K562 (cell line): ENCODE data around the gene ITGB2. TPM values are rescaled to one million over a fixed set of nuclear protein-coding genes. Genes with fewer than 3 reads are reported as not detected.
A peak's percentile ranks its signal among the peaks of the same experiment; 100 is the strongest.

Experiments used
- ATAC-seq: fragments of 200-7000 bp; cut with Tn5 transposase; 3 replicates; pipeline ENCODE4 v1.9.1; 2020; ENCODE audit warnings: moderate library complexity
- BruUV-seq: library from RNA; stranded (reverse); fragments of 400-500 nt; replicated peaks from 2 replicates; lab custom pipeline; 2021; lab: Mats Ljungman, UMichigan
- CTCF ChIA-PET: fragments of 300-600 bp; formaldehyde crosslinking; extraction: SDS; loops from one replicate; lab custom pipeline; 2021; ENCODE audit warnings: low intra/inter-chr PET ratio; lab: Yijun Ruan, JAX
- POLR2A ChIA-PET: fragments of 300-600, 350-650 bp; sonication (Branson Sonifier 250); formaldehyde crosslinking; extraction: SDS; loops from one replicate; lab custom pipeline; 2021; ENCODE audit warnings: antibody characterized with exemption, inconsistent platforms; lab: Yijun Ruan, JAX
- DNase-seq, 4 experiments: peaks; one replicate each; pipeline versions ENCODE4 v3.0.0 to v3.0.0-alpha.2; 2011 to 2018; ENCODE audit warnings: low spot score in 3 of 4, mixed read lengths in 3 of 4; ENCODE audit errors: extremely low read depth in 1 of 4
- FAIRE-seq: peaks from 2 replicates; lab custom pipeline; 2011; peaks lifted over from hg19 to GRCh38; lab: Jason Lieb, UNC
- H2AFZ ChIP-seq: 2 replicates; pipeline ENCODE4 v1.6.0; 2011; ENCODE audit warnings: low read depth, low read length, control low read depth, inconsistent platforms
- H3K27ac ChIP-seq: fragments of 200-600 bp; 3 replicates; pipeline ENCODE4 v1.8.0; 2011; ENCODE audit warnings: low read depth, mild to moderate bottlenecking, control low read depth, inconsistent platforms, low read length, moderate library complexity, mixed read lengths; ENCODE audit errors: extremely low read depth
- H3K27me3 ChIP-seq, 2 experiments: fragments of 300-600 bp in 1 of 2; 2 replicates in 1 of 2; 3 replicates in 1 of 2; pipeline versions ENCODE4 v1.6.0 to v1.8.0; 2011; ENCODE audit warnings: inconsistent platforms in 2 of 2, low read length in 2 of 2, mild to moderate bottlenecking in 1 of 2, mixed read lengths in 1 of 2, moderate library complexity in 1 of 2; ENCODE audit not compliant: control insufficient read depth in 2 of 2, insufficient read depth in 2 of 2
- H3K36me3 ChIP-seq: fragments of 300-600 bp; 3 replicates; pipeline ENCODE4 v1.8.0; 2011; ENCODE audit warnings: mild to moderate bottlenecking, low read length, inconsistent platforms; ENCODE audit not compliant: control insufficient read depth, insufficient read depth
- H3K4me1 ChIP-seq, 2 experiments: fragments of 200-600 bp in 1 of 2; replicated peaks in 1 of 2; 2 replicates in 1 of 2; 3 replicates in 1 of 2; pipeline versions ENCODE4 v1.5.1 to v1.8.0; 2011; ENCODE audit warnings: inconsistent platforms in 2 of 2, low read length in 2 of 2, mild to moderate bottlenecking in 1 of 2, mixed read lengths in 1 of 2, moderate library complexity in 1 of 2; ENCODE audit not compliant: control insufficient read depth in 2 of 2, insufficient read depth in 2 of 2
- H3K4me2 ChIP-seq: 2 replicates; pipeline ENCODE4 v1.6.1; 2011; ENCODE audit warnings: low read length, control low read depth, inconsistent platforms, mixed read lengths; ENCODE audit not compliant: insufficient read depth
- H3K4me3 ChIP-seq: fragments of 200-600 bp; sonication (generic), shearing (Covaris generic); 2 replicates; pipeline ENCODE4 v1.5.1; 2016; ENCODE audit warnings: control low read depth, inconsistent platforms
- H3K79me2 ChIP-seq: fragments of 200-600 bp; 3 replicates; pipeline ENCODE4 v1.8.0; 2011; ENCODE audit warnings: low read length, inconsistent platforms; ENCODE audit not compliant: control insufficient read depth, insufficient read depth
- H3K9ac ChIP-seq, 2 experiments: 2 replicates each; pipeline versions ENCODE4 v1.6.0 to v1.6.1; 2011; ENCODE audit warnings: low read depth in 2 of 2, low read length in 2 of 2, control low read depth in 1 of 2, inconsistent platforms in 1 of 2, mild to moderate bottlenecking in 1 of 2, mixed read lengths in 1 of 2; ENCODE audit not compliant: insufficient read depth in 1 of 2
- H3K9me1 ChIP-seq: one replicate; pipeline ENCODE4 v1.6.0; 2011; ENCODE audit warnings: inconsistent platforms, mild to moderate bottlenecking, low read length, moderate library complexity; ENCODE audit not compliant: control insufficient read depth, insufficient read depth
- H3K9me3 ChIP-seq: replicated peaks from 2 replicates; pipeline ENCODE4 v1.5.1; 2011; ENCODE audit warnings: low read depth, low read length, inconsistent platforms; ENCODE audit not compliant: control insufficient read depth, insufficient read depth
- H4K20me1 ChIP-seq: replicated peaks from 2 replicates; pipeline ENCODE4 v1.6.1; 2011; ENCODE audit warnings: low read length, inconsistent platforms, mixed read lengths; ENCODE audit not compliant: control insufficient read depth, insufficient read depth
- ZFPM2 ChIP-seq: fragments of 250-450 bp; sonication (Bioruptor Pico); IDR thresholded peaks from 2 replicates; pipeline ENCODE4 v1.5.1; 2022; ENCODE audit warnings: mild to moderate bottlenecking
- ZNF699 ChIP-seq: fragments of 250-450 bp; sonication (Bioruptor Pico); IDR thresholded peaks from 2 replicates; pipeline ENCODE4 v1.8.0; 2021; ENCODE audit warnings: mild to moderate bottlenecking, moderate library complexity; ENCODE audit not compliant: insufficient replicate concordance
- WGBS: fragments of 100-300 bp; shearing (Covaris generic); methylation state at CpG from one replicate; pipeline ENCODE4 v1.1.6; 2016; ENCODE audit warnings: low coverage, mixed read lengths; ENCODE audit not compliant: insufficient coverage; ENCODE audit errors: missing lambda C conversion rate; 5-methylcytosine and 5-hydroxymethylcytosine counted together
- in situ Hi-C: fragments of 300-500 bp; cut with MboI; formaldehyde crosslinking; loops from 4 replicates; pipeline ENCODE4 v1.15.0; 2018; ENCODE audit warnings: inconsistent platforms, mixed read lengths
- intact Hi-C: fragments of 100-400 bp; cut with micrococcal nuclease; formaldehyde crosslinking; loops from 2 replicates; pipeline ENCODE4 v1.14.2; 2022
- polyA plus RNA-seq, 8 experiments: library from polyadenylated mRNA; depleted of rRNA in 4 of 8; stranded (reverse) in 5 of 8; unstranded in 3 of 8; fragments of >200 nt; fragmentation: Nextera tagmentation in 2 of 8; fragmentation: Illumina TruSeq in 1 of 8; extraction: Ambion mirVana in 2 of 8; extraction: Trizol in 1 of 8; gene quantifications; 2 replicates each; pipeline versions ENCODE4 v1.2.1 to v1.2.3, GENCODE V29; 2011 to 2014; ENCODE audit warnings: inconsistent platforms in 1 of 8, missing spikeins in 1 of 8
- total RNA-seq, 7 experiments: library from RNA; depleted of rRNA in 6 of 7; stranded (reverse); fragments of >200 nt in 6 of 7; fragmentation: Illumina TruSeq in 2 of 7; extraction: Trizol in 2 of 7; gene quantifications; 2 replicates each; pipeline versions ENCODE4 v1.2.1 to v1.2.3, GENCODE V29; 2011 to 2021; ENCODE audit warnings: low replicate concordance in 1 of 7
- TF ChIP-seq, protein P1 (sequence below), 2 experiments: fragments of 250-450 bp in 1 of 2; fragments of 450-650 bp in 1 of 2; sonication (Bioruptor Pico) in 1 of 2; IDR thresholded peaks; 2 replicates each; pipeline versions ENCODE4 v1.6.1 to v1.8.0; 2016 to 2021; ENCODE audit warnings: mild to moderate bottlenecking in 2 of 2, moderate library complexity in 2 of 2, missing compliant biosample characterization in 1 of 2, missing genetic modification characterization in 1 of 2
- TF ChIP-seq, protein P2 (sequence below): sonication (generic); formaldehyde crosslinking; IDR thresholded peaks from 2 replicates; pipeline ENCODE4 v1.8.0; 2022; ENCODE audit warnings: mild to moderate bottlenecking, missing genetic modification reagents
- TF ChIP-seq, protein P3 (sequence below): fragments of 250-450 bp; sonication (Bioruptor Pico); IDR thresholded peaks from 2 replicates; pipeline ENCODE4 v1.8.0; 2021; ENCODE audit warnings: moderate library complexity, mild to moderate bottlenecking, inconsistent platforms

The ITGB2 gene
- total and polyA plus RNA-seq, 9 of the 15 experiments (the other 6 are each of a cell fraction or from before 2014, with no cell fraction given) = 0.07 to 1.3 (median 0.51) TPM; not detected in 2

DNA sequence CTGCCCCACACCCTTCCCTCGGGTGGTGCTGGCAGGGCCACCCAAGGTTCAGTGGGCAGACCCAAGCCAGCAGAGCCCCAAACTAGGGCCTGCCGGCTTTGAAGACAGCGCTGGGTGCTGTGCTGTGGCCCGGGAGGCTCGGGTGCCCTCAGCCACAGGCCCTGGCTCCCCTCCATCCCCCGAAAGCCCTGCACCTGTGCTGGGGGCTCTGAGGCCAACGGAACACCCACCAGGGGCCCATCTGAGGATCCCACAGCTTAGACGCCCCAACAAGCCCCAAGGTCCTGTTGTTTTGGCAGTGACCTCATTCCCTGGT is 8.6 kb downstream of the ITGB2 start:
- no TSS peak for BruUV-seq
- in situ Hi-C loops = no loop called here

More for the DNA sequence above, 8.6 kb downstream of the ITGB2 start:
- Histone ChIP-seq H3K9me3 (no peaks in the 10 kb centered on the region), H3K27ac (no peak overlapping the region), H3K79me2 (no peaks in the 10 kb centered on the region), H3K4me1 (peaks cover 9 to 50% of the 10 kb centered on the region in 2 experiments; a peak in 3 of 5 replicates), H3K4me2 (no peak overlapping the region), H3K36me3 (no peaks in the 10 kb centered on the region), H4K20me1 (no peaks in the 10 kb centered on the region; the same call in none of the 2 replicates), H3K9ac (no peak overlapping the region), H3K9me1 (no peaks in the 10 kb centered on the region), H3K4me3 (no peak overlapping the region), H2AFZ (no peak overlapping the region), H3K27me3 (peaks cover 14 to 30% of the 10 kb centered on the region in 2 experiments)
- DNase-seq (no peak), FAIRE-seq (no peak), ATAC-seq (no peak)
- 20% methylated on average over 8 of the region's 8 CpGs for WGBS
- ChIA-PET CTCF (interaction anchor here (0.6 to 0.9 kb wide), 3 partner anchors 111 to 169 kb away, joined by 3 to 5 read pairs (median 5); partner anchors contain the start of gene UBE2G2), POLR2A (no interaction called here)
- TF ChIP-seq, protein P1, sequence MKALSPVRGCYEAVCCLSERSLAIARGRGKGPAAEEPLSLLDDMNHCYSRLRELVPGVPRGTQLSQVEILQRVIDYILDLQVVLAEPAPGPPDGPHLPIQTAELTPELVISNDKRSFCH (CRISPR knock-in tag; IDR thresholded peaks at IDR 0.05) = no peak
- TF ChIP-seq, protein P1 (tag; IDR thresholded peaks at IDR 0.05) = 0 out of 2 replicates have a peak, but pooled peaks have one; percentile 5
- TF ChIP-seq ZFPM2 = no peak
- TF ChIP-seq, protein P2, sequence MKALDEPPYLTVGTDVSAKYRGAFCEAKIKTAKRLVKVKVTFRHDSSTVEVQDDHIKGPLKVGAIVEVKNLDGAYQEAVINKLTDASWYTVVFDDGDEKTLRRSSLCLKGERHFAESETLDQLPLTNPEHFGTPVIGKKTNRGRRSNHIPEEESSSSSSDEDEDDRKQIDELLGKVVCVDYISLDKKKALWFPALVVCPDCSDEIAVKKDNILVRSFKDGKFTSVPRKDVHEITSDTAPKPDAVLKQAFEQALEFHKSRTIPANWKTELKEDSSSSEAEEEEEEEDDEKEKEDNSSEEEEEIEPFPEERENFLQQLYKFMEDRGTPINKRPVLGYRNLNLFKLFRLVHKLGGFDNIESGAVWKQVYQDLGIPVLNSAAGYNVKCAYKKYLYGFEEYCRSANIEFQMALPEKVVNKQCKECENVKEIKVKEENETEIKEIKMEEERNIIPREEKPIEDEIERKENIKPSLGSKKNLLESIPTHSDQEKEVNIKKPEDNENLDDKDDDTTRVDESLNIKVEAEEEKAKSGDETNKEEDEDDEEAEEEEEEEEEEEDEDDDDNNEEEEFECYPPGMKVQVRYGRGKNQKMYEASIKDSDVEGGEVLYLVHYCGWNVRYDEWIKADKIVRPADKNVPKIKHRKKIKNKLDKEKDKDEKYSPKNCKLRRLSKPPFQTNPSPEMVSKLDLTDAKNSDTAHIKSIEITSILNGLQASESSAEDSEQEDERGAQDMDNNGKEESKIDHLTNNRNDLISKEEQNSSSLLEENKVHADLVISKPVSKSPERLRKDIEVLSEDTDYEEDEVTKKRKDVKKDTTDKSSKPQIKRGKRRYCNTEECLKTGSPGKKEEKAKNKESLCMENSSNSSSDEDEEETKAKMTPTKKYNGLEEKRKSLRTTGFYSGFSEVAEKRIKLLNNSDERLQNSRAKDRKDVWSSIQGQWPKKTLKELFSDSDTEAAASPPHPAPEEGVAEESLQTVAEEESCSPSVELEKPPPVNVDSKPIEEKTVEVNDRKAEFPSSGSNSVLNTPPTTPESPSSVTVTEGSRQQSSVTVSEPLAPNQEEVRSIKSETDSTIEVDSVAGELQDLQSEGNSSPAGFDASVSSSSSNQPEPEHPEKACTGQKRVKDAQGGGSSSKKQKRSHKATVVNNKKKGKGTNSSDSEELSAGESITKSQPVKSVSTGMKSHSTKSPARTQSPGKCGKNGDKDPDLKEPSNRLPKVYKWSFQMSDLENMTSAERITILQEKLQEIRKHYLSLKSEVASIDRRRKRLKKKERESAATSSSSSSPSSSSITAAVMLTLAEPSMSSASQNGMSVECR = peak; percentile 18; the same call in 1 of the 2 replicates
- TF ChIP-seq ZNF699 (CRISPR knock-in tag) = no peak
- TF ChIP-seq, protein P3, sequence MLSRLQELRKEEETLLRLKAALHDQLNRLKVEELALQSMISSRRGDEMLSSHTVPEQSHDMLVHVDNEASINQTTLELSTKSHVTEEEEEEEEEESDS (CRISPR knock-in tag) = no peak
- intact Hi-C loops = no loop called here
